ENCODE data around the gene SEC63. TPM values are rescaled to one million over a fixed set of nuclear protein-coding genes. Genes with fewer than 3 reads are reported as not detected.

Gene SEC63
- polyA plus RNA-seq, 3 donors: 21.8 to 37.9 (median 23.5) TPM

GRCh38 chr6:107840636-107841274 is 117.3 kb downstream of the SEC63 start:
- WGBS, 3 donors: 87 to 96% (median 90%) methylated on average over 3 of the region's 3 CpGs
- H3K27ac ChIP-seq (ENCODE audit: low read depth, low read length): no peak overlapping the region

GRCh38 chr6:107833136-107833535 is 124.9 kb downstream of the SEC63 start:
- 90 to 93% (median 90%) methylated on average over 7 of the region's 7 CpGs for WGBS, 3 donors
- H3K27ac ChIP-seq (ENCODE audit: low read depth, low read length): no peak overlapping the region

- no peak overlapping the region for H3K27ac ChIP-seq (ENCODE audit: low read depth, low read length)
- 65 to 89% (median 70%) methylated on average over 10 of the region's 10 CpGs for WGBS, 3 donors
Observed at GRCh38 chr6:107832151-107833056, 125.6 kb downstream of the SEC63 start.

GRCh38 chr6:107830060-107830459 is 127.9 kb downstream of the SEC63 start:
- WGBS, 3 donors: 69 to 76% (median 73%) methylated on average over 2 of the region's 2 CpGs
- H3K27ac ChIP-seq (ENCODE audit: low read depth, low read length): no peak overlapping the region

- 82 to 86% (median 86%) methylated on average over 7 of the region's 7 CpGs for WGBS, 3 donors
- H3K27ac ChIP-seq (ENCODE audit: low read depth, low read length): no peak overlapping the region
Observed at GRCh38 chr6:107827541-107827940, 130.5 kb downstream of the SEC63 start.

GRCh38 chr6:107823047-107823557 is 134.9 kb downstream of the SEC63 start:
- no peak overlapping the region for H3K27ac ChIP-seq (ENCODE audit: low read depth, low read length)
- WGBS, 3 donors: 59 to 66% (median 63%) methylated on average over 8 of the region's 8 CpGs

GRCh38 chr6:107822176-107823046 is 135.6 kb downstream of the SEC63 start:
- 47 to 66% (median 58%) methylated on average over 9 of the region's 9 CpGs for WGBS, 3 donors
- no peak overlapping the region for H3K27ac ChIP-seq (ENCODE audit: low read depth, low read length)

GRCh38 chr6:107821591-107821990 is 136.4 kb downstream of the SEC63 start:
- 72 to 81% (median 79%) methylated on average over 5 of the region's 5 CpGs for WGBS, 3 donors
- no peak overlapping the region for H3K27ac ChIP-seq (ENCODE audit: low read depth, low read length)

GRCh38 chr6:107820338-107821261 is 137.4 kb downstream of the SEC63 start:
- WGBS, 3 donors: 23 to 39% (median 28%) methylated on average over 17 of the region's 17 CpGs
- no peak overlapping the region for H3K27ac ChIP-seq (ENCODE audit: low read depth, low read length)

- WGBS, 3 donors: 45 to 64% (median 47%) methylated on average over 5 of the region's 5 CpGs
- H3K27ac ChIP-seq (ENCODE audit: low read depth, low read length): no peak overlapping the region
Observed at GRCh38 chr6:107819964-107820337, 138.1 kb downstream of the SEC63 start.

- 70 to 95% (median 81%) methylated on average over 2 of the region's 2 CpGs for WGBS, 3 donors
- no peak overlapping the region for H3K27ac ChIP-seq (ENCODE audit: low read depth, low read length)
Observed at GRCh38 chr6:107819217-107819616, 138.8 kb downstream of the SEC63 start.

- H3K27ac ChIP-seq (ENCODE audit: low read depth, low read length): no peak overlapping the region
- WGBS, 3 donors: 36 to 98% (median 41%) methylated on average over 1 of the region's 1 CpG
Observed at GRCh38 chr6:107818272-107818671, 139.7 kb downstream of the SEC63 start.

GRCh38 chr6:107817784-107818183 is 140.2 kb downstream of the SEC63 start:
- 75 to 79% (median 79%) methylated on average over 4 of the region's 4 CpGs for WGBS, 3 donors
- no peak overlapping the region for H3K27ac ChIP-seq (ENCODE audit: low read depth, low read length)

Other genes starting within 250 kb of the SEC63 start
- gene SCML4, start 133.9 kb downstream of the SEC63 start, polyA plus RNA-seq: under 1 TPM; 0.34 to 0.72 (median 0.59) TPM
- gene OSTM1, start 116.5 kb upstream of the SEC63 start, polyA plus RNA-seq: 10 to 100 TPM in 2 of 3 donors, 1 to 10 TPM in 1; 6.5 to 19.8 (median 12.5) TPM
- gene NR2E1, start 207.8 kb upstream of the SEC63 start, polyA plus RNA-seq: under 1 TPM in 1 of 3 donors, not detected in 2; 0.02 TPM